Psoas muscle (tissue), 8 donors: ENCODE measurements around the gene SH3BP4. TPM values are rescaled to one million over a fixed set of nuclear protein-coding genes. Genes with fewer than 3 reads are reported as not detected.

Experiments
- ATAC-seq, 4 donors: fragments of 200-7000 bp; cut with Tn5 transposase; one replicate each; pipeline ENCODE4 v1.9.1; 2020; ENCODE audit warnings: moderate library complexity in 3 of 4, mild to moderate bottlenecking in 2 of 4
- DNase-seq, 2 donors: peaks; one replicate each; pipeline ENCODE4 v3.0.0-alpha.2; 2020
- H3K27ac ChIP-seq: fragments of 200-600 bp; one replicate; pipeline ENCODE4 v1.8.0; 2022
- H3K27me3 ChIP-seq, 3 donors: fragments of 200-600 bp in 1 of 3; one replicate each; pipeline versions ENCODE4 v1.6.1 to v1.8.0; 2013 to 2022; ENCODE audit warnings: low read length in 2 of 3, mild to moderate bottlenecking in 2 of 3, moderate library complexity in 1 of 3; ENCODE audit not compliant: insufficient read depth in 3 of 3
- H3K36me3 ChIP-seq, 2 donors: fragments of 200-600 bp in 1 of 2; one replicate each; pipeline versions ENCODE4 v1.6.1 to v1.8.0; 2013 to 2022; ENCODE audit warnings: low read depth in 1 of 2, mild to moderate bottlenecking in 1 of 2, moderate library complexity in 1 of 2; ENCODE audit not compliant: insufficient read depth in 1 of 2
- H3K4me1 ChIP-seq: fragments of 200-600 bp; one replicate; pipeline ENCODE4 v1.8.0; 2022
- H3K4me3 ChIP-seq: fragments of 200-600 bp; one replicate; pipeline ENCODE4 v1.8.0; 2022; ENCODE audit warnings: mild to moderate bottlenecking
- H3K9me3 ChIP-seq: fragments of 200-600 bp; one replicate; pipeline ENCODE4 v1.8.0; 2022
- CTCF ChIP-seq: fragments of 200-600 bp; IDR thresholded peaks from one replicate; pipeline ENCODE4 v1.8.0; 2022; ENCODE audit warnings: antibody characterized with exemption
- WGBS, 3 donors: extraction: QIAGEN DNeasy Blood & Tissue Kit; methylation state at CpG; one replicate each; pipeline versions ENCODE4 v1.1.6 to v1.1.7; 2013; 5-methylcytosine and 5-hydroxymethylcytosine counted together
- intact Hi-C, 2 donors: fragments of 100-400 bp; cut with DNase I; formaldehyde crosslinking; loops; one replicate each; pipeline versions ENCODE4 v1.11.0 to v1.14.2; 2022
- polyA plus RNA-seq, 3 donors: library from polyadenylated mRNA; stranded (reverse); fragments of 200-250 nt; gene quantifications; one replicate each; pipeline ENCODE4 v1.2.3, GENCODE V29; 2013
- total RNA-seq, 4 donors: library from RNA; stranded (reverse); fragmentation: NEBNext Ultra II Directional in 2 of 4; extraction: Animal tissue kit (Norgen Biotek cat#: 25700) in 2 of 4; gene quantifications; one replicate each; pipeline versions ENCODE4 v1.2.1 to v1.2.4, GENCODE V29; 2021 to 2023
- donor health status: healthy with polysubstance abuse.
- donor health status: DM: no; HTN: no; CAD: no; lungs with moderate emphysema.
- donor health status: Bipolar disorder and iron deficiency.
- donor health status: healthy.
- donor health status: DM: yes; HTN: yes; CAD: no.
- donor health status: DM: no; HTN: no; CAD: no.
- donor health status: DM: no; HTN: no; CAD: no.
- donor health status: DM: yes; HTN: yes; CAD: no.

The SH3BP4 gene
- total and polyA plus RNA-seq, 7 donors, result 3.0 to 14.9 (median 9.4) TPM

GRCh38 chr2:235037604-235038166, 85.9 kb downstream of the SH3BP4 start:
- H3K27me3 ChIP-seq, result no peaks in the 10 kb centered on the region
- H3K9me3 ChIP-seq, result no peaks in the 10 kb centered on the region
- TF ChIP-seq CTCF, result no peak
- intact Hi-C loops, result no loop called here
- no peak for ATAC-seq
- H3K4me3 ChIP-seq, result no peak overlapping the region
- H3K36me3 ChIP-seq, result peaks cover 0 to 17% of the 10 kb centered on the region in 2 donors
- 95 to 98% (median 96%) methylated on average over 8 of the region's 8 CpGs for WGBS, 3 donors
- no peaks in the 10 kb centered on the region for H3K4me1 ChIP-seq
- no peak overlapping the region for H3K27ac ChIP-seq
- no peak for DNase-seq

- Histone ChIP-seq H3K27me3 (no peaks in the 10 kb centered on the region), H3K4me1 (no peaks in the 10 kb centered on the region), H3K36me3 (peaks cover 0 to 22% of the 10 kb centered on the region in 2 donors), H3K27ac (no peak overlapping the region), H3K9me3 (no peaks in the 10 kb centered on the region), H3K4me3 (no peak overlapping the region)
- WGBS, 3 donors, result 93 to 95% (median 94%) methylated on average over 31 of the region's 31 CpGs
- intact Hi-C loops, result no loop called here
- ATAC-seq (no peak), DNase-seq (peak in 1 of 2 donors; percentile 26)
- no peak for TF ChIP-seq CTCF
These were observed 89.6 kb downstream of the SH3BP4 start for GRCh38 chr2:235041221-235041917.

GRCh38 chr2:235041918-235042575, 90.2 kb downstream of the SH3BP4 start:
- H3K36me3 ChIP-seq, result peaks cover 0 to 22% of the 10 kb centered on the region in 2 donors
- ATAC-seq, result no peak

More at GRCh38 chr2:235041918-235042575, 90.2 kb downstream of the SH3BP4 start:
- intact Hi-C loops, result no loop called here
- no peak for DNase-seq
- WGBS, 3 donors, result 95 to 96% (median 95%) methylated on average over 25 of the region's 25 CpGs
- Histone ChIP-seq H3K27ac (no peak overlapping the region), H3K27me3 (no peaks in the 10 kb centered on the region), H3K9me3 (no peaks in the 10 kb centered on the region), H3K4me3 (no peak overlapping the region), H3K4me1 (no peaks in the 10 kb centered on the region)
- no peak for TF ChIP-seq CTCF
